IMR-90 (cell line): Measurements from ENCODE around the gene GPR84. TPM values are rescaled to one million over a fixed set of nuclear protein-coding genes. Genes with fewer than 3 reads are reported as not detected.

Experiments
- ATAC-seq: fragments of 200-7000 bp; cut with Tn5 transposase; 2 replicates; pipeline ENCODE4 v1.9.1; 2020; ENCODE audit warnings: low read depth, mild to moderate bottlenecking, moderate library complexity
- BruUV-seq: library from RNA; stranded (reverse); fragments of 400-500 nt; replicated peaks from 2 replicates; lab custom pipeline; 2021; lab: Mats Ljungman, UMichigan
- CTCF ChIA-PET: fragments of 300-600 bp; formaldehyde crosslinking; extraction: SDS; loops from one replicate; lab custom pipeline; 2021; ENCODE audit warnings: antibody characterized with exemption; lab: Yijun Ruan, JAX
- POLR2A ChIA-PET: fragments of 300-600 bp; sonication (Branson Sonifier 250); formaldehyde crosslinking; loops from one replicate; lab custom pipeline; 2022; ENCODE audit warnings: antibody characterized with exemption; ENCODE audit not compliant: unreplicated experiment; lab: Charles Lee
- DNase-seq: peaks from one replicate; pipeline ENCODE4 v3.0.0; 2013
- H2AFZ ChIP-seq: replicated peaks from 2 replicates; pipeline ENCODE3; 2013; ENCODE audit warnings: low read length, mild to moderate bottlenecking; ENCODE audit not compliant: poor library complexity
- H2AK5ac ChIP-seq: 2 replicates; pipeline ENCODE4 v1.6.1; 2013; ENCODE audit warnings: low read depth, low read length, inconsistent platforms
- H2AK9ac ChIP-seq: replicated peaks from 2 replicates; pipeline ENCODE3; 2013; ENCODE audit warnings: mild to moderate bottlenecking, low read depth, low read length, moderate library complexity; ENCODE audit not compliant: poor library complexity
- H2BK120ac ChIP-seq: 2 replicates; pipeline ENCODE4 v1.6.1; 2013; ENCODE audit warnings: low read depth, low read length, inconsistent platforms
- H2BK15ac ChIP-seq: 3 replicates; pipeline ENCODE4 v1.6.1; 2013; ENCODE audit warnings: low read depth, low read length, inconsistent platforms
- H2BK20ac ChIP-seq: 2 replicates; pipeline ENCODE4 v1.6.1; 2013; ENCODE audit warnings: low read depth, mild to moderate bottlenecking, inconsistent platforms, low read length, moderate library complexity
- H2BK5ac ChIP-seq: 2 replicates; pipeline ENCODE4 v1.6.1; 2013; ENCODE audit warnings: mild to moderate bottlenecking, low read depth, low read length, inconsistent platforms; ENCODE audit not compliant: poor library complexity, severe bottlenecking
- H3K14ac ChIP-seq: replicated peaks from 2 replicates; pipeline ENCODE4 v1.6.1; 2013; ENCODE audit warnings: low read depth, low read length, inconsistent platforms
- H3K18ac ChIP-seq: 2 replicates; pipeline ENCODE4 v1.6.1; 2013; ENCODE audit warnings: low read depth, low read length, control low read depth
- H3K23ac ChIP-seq: 2 replicates; pipeline ENCODE4 v1.6.1; 2013; ENCODE audit warnings: low read depth, low read length, inconsistent platforms
- H3K27ac ChIP-seq: 2 replicates; pipeline ENCODE4 v1.5.1; 2013; ENCODE audit warnings: mild to moderate bottlenecking, control low read depth, low read length; ENCODE audit not compliant: insufficient read depth
- H3K27me3 ChIP-seq: 2 replicates; pipeline ENCODE4 v1.6.1; 2013; ENCODE audit warnings: low read length; ENCODE audit not compliant: control insufficient read depth, insufficient read depth
- H3K36me3 ChIP-seq: 2 replicates; pipeline ENCODE4 v1.6.1; 2013; ENCODE audit warnings: low read length, mixed read lengths; ENCODE audit not compliant: control insufficient read depth, insufficient read depth
- H3K4ac ChIP-seq: 2 replicates; pipeline ENCODE4 v1.6.1; 2013; ENCODE audit warnings: low read depth, low read length, inconsistent platforms
- H3K4me1 ChIP-seq: 2 replicates; pipeline ENCODE4 v1.6.1; 2013; ENCODE audit warnings: low read length, mixed read lengths; ENCODE audit not compliant: control insufficient read depth, insufficient read depth
- H3K4me2 ChIP-seq: 2 replicates; pipeline ENCODE4 v1.6.1; 2013; ENCODE audit warnings: low read depth, mild to moderate bottlenecking, control low read depth, low read length, moderate library complexity
- H3K4me3 ChIP-seq: 2 replicates; pipeline ENCODE4 v1.5.1; 2013; ENCODE audit warnings: low read depth, mild to moderate bottlenecking, control low read depth, low read length, moderate library complexity; ENCODE audit not compliant: insufficient read depth
- H3K56ac ChIP-seq: 2 replicates; pipeline ENCODE4 v1.6.1; 2013; ENCODE audit warnings: low read length, inconsistent platforms; ENCODE audit not compliant: insufficient read depth; ENCODE audit errors: extremely low read depth
- H3K79me1 ChIP-seq, 2 experiments: 2 replicates each; pipeline ENCODE4 v1.6.1; 2013; ENCODE audit warnings: low read length in 2 of 2, inconsistent platforms in 1 of 2, low read depth in 1 of 2
- H3K9ac ChIP-seq: 2 replicates; pipeline ENCODE4 v1.6.1; 2013; ENCODE audit warnings: low read depth, low read length, control low read depth
- H3K9me1 ChIP-seq: 2 replicates; pipeline ENCODE4 v1.6.1; 2013; ENCODE audit warnings: low read length, inconsistent platforms; ENCODE audit not compliant: insufficient read depth
- H3K9me3 ChIP-seq: 2 replicates; pipeline ENCODE4 v1.6.1; 2013; ENCODE audit warnings: low read length; ENCODE audit not compliant: control insufficient read depth, insufficient read depth
- H4K20me1 ChIP-seq: 2 replicates; pipeline ENCODE4 v1.6.1; 2013; ENCODE audit warnings: low read length, inconsistent platforms; ENCODE audit not compliant: insufficient read depth
- H4K5ac ChIP-seq: 2 replicates; pipeline ENCODE4 v1.6.1; 2013; ENCODE audit warnings: mild to moderate bottlenecking, low read depth, low read length, control low read depth
- H4K8ac ChIP-seq, 2 experiments: 2 replicates each; pipeline ENCODE4 v1.6.1; 2013; ENCODE audit warnings: low read depth in 2 of 2, low read length in 2 of 2, control low read depth in 1 of 2, inconsistent platforms in 1 of 2
- H4K91ac ChIP-seq: 2 replicates; pipeline ENCODE4 v1.6.1; 2013; ENCODE audit warnings: low read depth, low read length, inconsistent platforms; ENCODE audit not compliant: insufficient read depth
- BHLHE40 ChIP-seq: fragments of 150-350 bp; IDR thresholded peaks from 2 replicates; pipeline ENCODE4 v1.6.1; 2016; ENCODE audit warnings: mild to moderate bottlenecking, low read depth, low read length
- CEBPB ChIP-seq: IDR thresholded peaks from 2 replicates; pipeline ENCODE4 v1.6.1; 2012; ENCODE audit warnings: low read depth, low read length, improper control_type of control experiment
- CHD1 ChIP-seq: IDR thresholded peaks from 2 replicates; pipeline ENCODE4 v1.6.1; 2012; ENCODE audit warnings: low read depth, low read length, improper control_type of control experiment
- FOS ChIP-seq: fragments of 150-350 bp; IDR thresholded peaks from 2 replicates; pipeline ENCODE4 v1.6.1; 2016; ENCODE audit warnings: low read depth, low read length
- MAFK ChIP-seq: IDR thresholded peaks from 2 replicates; pipeline ENCODE4 v1.6.1; 2012; ENCODE audit warnings: low read depth, low read length, improper control_type of control experiment
- MAZ ChIP-seq: IDR thresholded peaks from 2 replicates; pipeline ENCODE4 v1.6.1; 2012; ENCODE audit warnings: low read depth, mild to moderate bottlenecking, low read length, improper control_type of control experiment, moderate library complexity, borderline replicate concordance
- MXI1 ChIP-seq: IDR thresholded peaks from 2 replicates; pipeline ENCODE4 v1.6.1; 2012; ENCODE audit warnings: low read depth, mild to moderate bottlenecking, low read length, moderate library complexity, borderline replicate concordance
- NFE2L2 ChIP-seq: fragments of 150-350 bp; IDR thresholded peaks from 2 replicates; pipeline ENCODE4 v1.6.1; 2016; ENCODE audit warnings: low read depth, mild to moderate bottlenecking, low read length
- RAD21 ChIP-seq: IDR thresholded peaks from 2 replicates; pipeline ENCODE4 v1.6.1; 2012; ENCODE audit warnings: low read length, improper control_type of control experiment
- RCOR1 ChIP-seq: IDR thresholded peaks from 2 replicates; pipeline ENCODE4 v1.6.1; 2012; ENCODE audit warnings: mild to moderate bottlenecking, low read length, improper control_type of control experiment; ENCODE audit not compliant: insufficient replicate concordance
- SMC3 ChIP-seq: fragments of 150-350 bp; IDR thresholded peaks from 2 replicates; pipeline ENCODE4 v1.6.1; 2016; ENCODE audit warnings: low read depth, mild to moderate bottlenecking, antibody characterized with exemption, low read length, moderate library complexity
- WGBS, 2 experiments: methylation state at CpG; one replicate each; pipeline versions ENCODE4 v1.1.5 to v1.1.7; 2013; ENCODE audit warnings: missing lambda C conversion rate in 2 of 2; ENCODE audit not compliant: insufficient read length in 1 of 2; ENCODE audit errors: extremely low coverage in 2 of 2; 5-methylcytosine and 5-hydroxymethylcytosine counted together
- dilution Hi-C: fragments of 300-500 bp; cut with HindIII; formaldehyde crosslinking; loops from one replicate; pipeline ENCODE4 v1.14.3; 2018; ENCODE audit warnings: low sequenced_read_pairs; ENCODE audit not compliant: unreplicated experiment
- in situ Hi-C: fragments of 300-500 bp; cut with MboI; formaldehyde crosslinking; loops from 3 replicates; pipeline ENCODE4 v1.14.3; 2019; ENCODE audit warnings: low sequenced_read_pairs, inconsistent platforms, mixed read lengths
- intact Hi-C: fragments of 100-400 bp; cut with micrococcal nuclease; formaldehyde crosslinking; loops from 2 replicates; pipeline ENCODE4 v1.10.0; 2022
- polyA plus RNA-seq, 3 experiments: library from polyadenylated mRNA; depleted of rRNA; stranded (reverse); fragments of >200 nt; gene quantifications; 2 replicates each; pipeline ENCODE4 v1.2.3, GENCODE V29; 2012; ENCODE audit warnings: low replicate concordance in 1 of 3
- total RNA-seq: library from RNA; depleted of rRNA; stranded (reverse); fragments of >200 nt; gene quantifications from 2 replicates; pipeline ENCODE4 v1.2.3, GENCODE V29; 2012
- TF ChIP-seq, protein P1 (sequence below): fragments of 150-350 bp; IDR thresholded peaks from 2 replicates; pipeline ENCODE4 v1.6.1; 2016; ENCODE audit warnings: low read depth, mild to moderate bottlenecking, low read length, moderate library complexity, borderline replicate concordance

GPR84 gene
- total and polyA plus RNA-seq, 2 of the 4 experiments (the other 2 are of a cell fraction) = not detected

- no peaks in the 10 kb centered on the region for H3K27me3 ChIP-seq
- ATAC-seq (no peak), DNase-seq (no peak)
- H2AFZ ChIP-seq = no peak overlapping the region
- TF ChIP-seq CEBPB (no peak), BHLHE40 (no peak), NFE2L2 (no peak), MAFK (no peak), SMC3 (no peak), RCOR1 (no peak), MAZ (no peak), CHD1 (no peak), RAD21 (no peak), MXI1 (no peak), FOS (no peak)
- TF ChIP-seq, protein P1, sequence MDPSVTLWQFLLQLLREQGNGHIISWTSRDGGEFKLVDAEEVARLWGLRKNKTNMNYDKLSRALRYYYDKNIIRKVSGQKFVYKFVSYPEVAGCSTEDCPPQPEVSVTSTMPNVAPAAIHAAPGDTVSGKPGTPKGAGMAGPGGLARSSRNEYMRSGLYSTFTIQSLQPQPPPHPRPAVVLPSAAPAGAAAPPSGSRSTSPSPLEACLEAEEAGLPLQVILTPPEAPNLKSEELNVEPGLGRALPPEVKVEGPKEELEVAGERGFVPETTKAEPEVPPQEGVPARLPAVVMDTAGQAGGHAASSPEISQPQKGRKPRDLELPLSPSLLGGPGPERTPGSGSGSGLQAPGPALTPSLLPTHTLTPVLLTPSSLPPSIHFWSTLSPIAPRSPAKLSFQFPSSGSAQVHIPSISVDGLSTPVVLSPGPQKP = no peak
- H3K18ac ChIP-seq = no peak overlapping the region
- H4K5ac ChIP-seq = no peak overlapping the region
- H3K23ac ChIP-seq = no peak overlapping the region
- no CpG with 5 or more reads among the region's 6 CpGs for WGBS, 2 experiments
- peak overlapping the region; percentile 60; the same call in 1 of the 2 replicates for H3K14ac ChIP-seq
- H3K79me1 ChIP-seq = peaks cover 0 to 6% of the 10 kb centered on the region in 2 experiments; a peak in 1 of 4 replicates
- no peak overlapping the region; a peak in 1 of 4 replicates for H4K8ac ChIP-seq
- H3K36me3 ChIP-seq = peaks cover 1% of the 10 kb centered on the region; the same call in 1 of the 2 replicates
- dilution Hi-C loops (no loop called here), in situ Hi-C loops (loop anchor here (10.0 kb wide), 1 partner anchor 383 kb away; no protein-coding TSS in a partner anchor), intact Hi-C loops (no loop called here)
- no peak overlapping the region for H2BK5ac ChIP-seq
- CTCF ChIA-PET = interaction anchor here (0.7 to 2.4 kb wide), 2 partner anchors 10 to 21 kb away, joined by 3 to 15 read pairs; no protein-coding TSS in a partner anchor
- H3K9me3 ChIP-seq = no peaks in the 10 kb centered on the region
- H2BK20ac ChIP-seq = no peak overlapping the region
- no peak overlapping the region for H3K4ac ChIP-seq
- H3K27ac ChIP-seq = no peak overlapping the region
- no TSS peak for BruUV-seq
- peak overlapping the region; percentile 97; the same call in 1 of the 2 replicates for H3K4me2 ChIP-seq
- no peak overlapping the region for H3K4me3 ChIP-seq
- H4K20me1 ChIP-seq = peaks cover 4% of the 10 kb centered on the region; the same call in 1 of the 2 replicates
- no peak overlapping the region for H3K9ac ChIP-seq
- peaks cover 4% of the 10 kb centered on the region; the same call in 1 of the 2 replicates for H3K4me1 ChIP-seq
- H2BK120ac ChIP-seq = no peak overlapping the region
- H4K91ac ChIP-seq = no peak overlapping the region
- no peak overlapping the region for H3K56ac ChIP-seq
- no peaks in the 10 kb centered on the region; the same call in 1 of the 2 replicates for H3K9me1 ChIP-seq
- no peak overlapping the region for H2BK15ac ChIP-seq
- H2AK5ac ChIP-seq = peak overlapping the region; percentile 83
- H2AK9ac ChIP-seq = no peak overlapping the region
- POLR2A ChIA-PET = interaction anchor here (0.7 kb wide), 1 partner anchor 98 kb away, joined by 3 read pairs; the partner anchor contains the start of gene CBX5
Measured at GRCh38 chr12:54377797-54378515, 13.7 kb upstream of the GPR84 start.
